Activated CD4-positive, alpha-beta T cell treated with anti-CD3 and anti-CD28 coated beads, Interleukin-10, Interleukin-2, amounts not matched to agents 100 ng/mL and 50 ng/mL, durations not matched to agents 16 hours and 8 hours (primary cell): ENCODE measurements around the gene SPATA3.

ENCODE experiments used
- DNase-seq: peaks from one replicate; pipeline ENCODE4 v3.0.0-alpha.2; 2020

Gene SPATA3

DNA sequence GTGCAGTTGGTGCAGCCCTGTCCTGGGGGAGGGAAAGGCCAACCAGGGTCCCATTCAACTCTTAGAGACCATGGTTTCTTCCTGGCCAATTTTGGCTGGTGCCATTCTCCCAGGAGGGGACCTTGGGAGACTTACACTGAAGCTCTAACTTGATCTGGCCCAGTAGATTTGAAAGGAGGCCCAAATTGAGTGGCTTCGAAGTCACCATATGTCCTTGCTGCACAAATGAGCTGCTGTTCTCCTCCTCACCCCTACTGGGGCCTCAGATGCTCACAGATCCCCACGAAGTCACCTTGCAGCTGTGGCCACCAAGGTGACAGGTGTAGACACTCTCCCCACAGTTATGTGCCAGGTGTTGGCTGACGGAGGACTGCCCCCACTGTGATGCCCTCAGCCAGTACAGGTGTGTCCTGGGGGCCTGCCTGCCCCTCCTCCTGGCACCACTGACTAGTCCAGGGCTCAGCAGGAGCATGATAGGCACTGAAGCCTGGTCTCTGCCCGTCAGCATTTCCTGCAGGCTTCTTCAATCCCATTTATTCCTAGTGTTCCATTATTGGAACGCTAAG lies 36.7 kb downstream of the SPATA3 start:
- no peak for DNase-seq

DNA sequence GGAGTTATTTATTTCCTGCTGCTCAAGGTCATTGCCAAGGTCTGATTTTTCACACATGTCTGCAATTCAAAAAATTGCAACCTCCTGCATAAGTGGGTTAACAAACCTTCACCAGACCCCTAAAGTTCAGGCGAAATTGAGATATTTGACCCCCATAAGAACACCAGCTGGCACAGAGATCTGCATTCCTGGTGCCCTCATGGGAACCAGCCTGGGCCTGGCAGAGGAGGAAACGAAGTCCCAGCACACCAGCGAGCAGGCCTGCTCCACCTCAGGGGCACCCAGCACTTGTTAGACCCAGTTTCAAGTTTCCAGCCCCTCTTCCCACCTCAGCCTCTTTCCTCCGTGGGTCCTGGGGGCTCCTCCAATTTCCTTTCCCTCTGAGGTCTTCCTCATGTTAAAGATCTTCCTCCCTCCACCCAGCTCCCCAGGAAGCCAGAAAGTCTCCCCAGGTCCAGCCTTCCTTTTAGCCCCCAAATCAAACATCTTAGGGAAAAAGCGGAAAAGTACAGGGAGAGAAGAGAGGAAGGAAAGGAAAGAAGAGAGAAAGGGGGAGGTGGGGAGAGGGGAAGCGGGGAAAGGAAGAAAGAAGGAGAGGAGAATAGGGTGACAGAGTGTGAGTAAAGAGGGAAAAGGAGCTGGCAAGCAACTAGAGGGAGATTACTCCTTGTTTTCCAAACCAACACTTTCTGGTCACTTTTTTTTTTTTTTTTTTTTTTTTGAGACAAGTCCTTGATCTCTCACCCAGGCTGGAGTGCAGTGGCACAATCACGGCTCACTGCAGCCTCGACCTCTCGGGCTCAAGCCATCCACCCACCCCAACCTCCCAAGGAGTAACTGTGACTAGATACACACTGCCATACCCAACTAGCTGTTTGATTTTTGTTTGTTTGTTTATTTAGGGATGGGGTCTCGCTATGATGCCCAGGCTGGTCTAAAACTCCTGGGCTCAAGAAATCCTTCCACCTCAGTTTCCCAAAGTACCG lies 37.5 kb downstream of the SPATA3 start:
- no peak for DNase-seq

DNA sequence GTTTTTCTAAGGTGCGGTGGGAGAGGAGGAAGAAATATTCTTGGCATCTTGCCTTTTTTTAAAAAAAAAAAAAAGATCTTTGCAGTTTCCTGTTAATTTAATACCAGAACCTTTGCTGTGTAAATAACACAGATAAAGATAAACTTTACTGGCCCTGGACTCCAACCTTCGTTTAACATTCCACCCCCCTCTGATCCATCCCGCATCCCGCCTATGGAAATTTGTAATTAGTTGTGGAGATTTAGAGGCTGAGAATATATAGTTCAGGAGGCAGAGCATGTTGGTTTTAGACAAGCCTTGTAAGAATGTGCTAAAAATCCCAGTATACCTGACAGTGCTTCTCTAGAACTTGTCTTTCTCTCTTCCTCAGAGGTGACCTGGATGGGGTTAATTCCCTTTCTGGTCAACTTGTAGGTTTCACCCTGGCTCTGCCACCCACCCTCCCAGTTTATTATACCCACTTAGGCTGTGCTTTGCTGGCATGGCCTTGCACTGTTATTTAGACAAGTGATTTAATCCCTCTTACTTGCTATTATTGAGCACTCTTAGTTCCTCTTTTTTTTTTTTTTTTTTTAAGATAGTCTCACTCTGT lies 38.5 kb downstream of the SPATA3 start:
- DNase-seq = no peak

DNA sequence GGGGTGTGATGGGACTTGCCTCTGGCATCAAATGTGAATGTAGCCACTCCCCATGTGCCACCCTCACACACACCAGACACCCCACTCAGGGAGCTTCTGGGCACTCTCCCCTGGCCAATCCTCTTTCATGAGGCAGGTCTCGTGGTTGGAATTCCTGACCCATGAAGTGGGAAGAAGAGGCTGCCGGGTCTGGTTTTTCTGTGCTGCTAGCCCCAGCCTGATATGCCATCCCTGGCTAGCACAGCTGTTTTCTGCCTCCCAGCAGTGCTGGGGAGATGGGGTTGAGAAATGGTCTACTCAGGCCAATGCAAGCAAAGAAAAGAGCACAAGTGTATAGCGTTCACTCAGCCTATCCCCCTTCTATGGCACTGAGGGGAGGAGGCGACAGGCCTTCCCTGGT lies 40.2 kb downstream of the SPATA3 start:
- DNase-seq = no peak

DNA sequence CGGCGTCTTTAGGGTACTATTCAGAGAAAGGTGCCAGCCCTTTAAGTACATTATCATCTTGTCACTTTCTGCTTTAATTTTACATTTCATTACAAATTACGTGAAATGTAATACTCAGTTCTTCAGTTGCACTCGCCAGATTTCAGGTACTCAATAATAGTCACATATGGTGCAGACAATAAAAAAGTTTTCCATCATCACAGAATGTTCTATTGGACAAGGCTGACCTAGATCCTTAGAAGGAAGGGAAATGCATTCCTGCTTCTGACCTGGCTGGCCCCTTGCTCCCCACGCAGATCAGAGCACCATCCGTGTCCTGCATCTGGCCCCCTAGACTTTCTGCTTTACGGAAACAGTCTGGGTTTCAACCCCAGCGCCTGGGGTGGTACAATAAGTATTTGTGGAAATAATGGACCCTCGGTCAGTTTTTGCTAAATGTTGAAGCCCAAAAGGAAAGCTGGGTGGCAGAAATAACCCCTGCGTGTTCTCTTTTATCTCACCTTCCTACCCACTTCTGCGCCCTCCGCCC lies 40.7 kb downstream of the SPATA3 start:
- no peak for DNase-seq

DNA sequence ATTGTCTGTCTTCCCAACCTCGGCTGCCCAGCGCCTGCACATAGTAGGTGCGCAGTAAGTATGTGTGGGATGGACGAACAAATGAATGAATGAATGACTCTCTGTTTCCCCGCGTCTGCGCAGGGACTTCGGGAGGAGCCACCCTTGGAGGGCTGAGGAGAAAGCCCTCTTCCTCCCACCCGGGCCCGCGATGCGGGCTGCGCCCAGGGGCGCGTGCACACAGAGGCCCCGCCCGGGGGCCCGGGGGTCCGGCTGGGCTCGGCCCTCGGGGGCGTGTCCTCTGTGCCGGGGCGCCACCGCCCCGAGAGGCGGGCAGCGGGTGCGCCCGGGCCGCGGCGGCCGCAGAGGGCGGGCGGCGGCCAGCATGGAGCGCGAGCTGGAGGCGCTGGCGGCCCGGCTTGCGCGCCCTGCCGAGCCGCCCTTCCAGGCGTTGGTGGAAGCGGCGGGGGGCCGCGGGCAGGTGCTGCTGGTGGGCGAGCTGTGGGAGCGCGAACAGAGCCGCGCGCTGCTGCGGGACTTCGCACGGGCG lies 41.3 kb downstream of the SPATA3 start, which contains the start of gene C2orf72:
Gene C2orf72, plus strand, starts transcription at position 322 of the 529 bp plus-strand sequence. Its CDS starts 43 bp downstream, at position 365.
- DNase-seq = no peak

DNA sequence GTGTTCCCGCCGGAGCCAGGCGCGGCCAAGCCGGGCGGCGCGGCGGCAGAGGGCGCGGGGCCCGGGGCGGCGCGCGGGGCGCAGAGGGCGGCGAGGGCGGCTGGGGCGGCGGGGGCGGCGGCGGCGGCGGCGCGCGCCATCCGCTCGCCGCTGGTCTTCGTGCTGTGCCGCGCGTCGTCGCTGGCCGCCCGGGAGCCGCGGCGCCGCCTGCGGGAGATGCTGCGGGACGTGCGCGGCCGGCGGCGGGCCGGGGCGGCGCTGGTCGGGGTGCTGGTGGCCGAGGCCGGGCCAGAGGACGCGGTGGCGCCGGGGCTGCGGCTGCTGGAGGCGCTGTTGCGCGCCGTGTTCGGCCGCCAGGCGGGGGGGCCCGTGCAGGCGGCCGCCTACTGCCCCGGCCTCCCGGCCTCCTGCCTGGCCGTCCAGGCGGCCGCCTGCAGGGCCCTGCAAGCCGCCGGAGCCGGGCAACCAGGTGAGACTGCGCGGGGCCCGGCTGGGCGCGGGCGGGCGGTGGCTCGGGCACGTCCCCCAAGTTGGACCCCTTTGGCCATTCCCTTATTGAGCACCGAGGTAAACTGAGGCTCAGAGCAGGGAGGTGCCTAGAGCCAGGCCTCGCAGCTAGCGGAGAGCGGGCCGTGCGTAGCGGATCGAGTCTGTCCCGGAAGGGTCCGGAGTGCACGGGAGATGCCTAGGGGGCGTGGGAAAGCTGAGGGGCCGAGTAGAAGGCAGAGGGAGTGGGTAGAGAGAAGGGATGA lies 42.0 kb downstream of the SPATA3 start:
- no peak for DNase-seq

DNA sequence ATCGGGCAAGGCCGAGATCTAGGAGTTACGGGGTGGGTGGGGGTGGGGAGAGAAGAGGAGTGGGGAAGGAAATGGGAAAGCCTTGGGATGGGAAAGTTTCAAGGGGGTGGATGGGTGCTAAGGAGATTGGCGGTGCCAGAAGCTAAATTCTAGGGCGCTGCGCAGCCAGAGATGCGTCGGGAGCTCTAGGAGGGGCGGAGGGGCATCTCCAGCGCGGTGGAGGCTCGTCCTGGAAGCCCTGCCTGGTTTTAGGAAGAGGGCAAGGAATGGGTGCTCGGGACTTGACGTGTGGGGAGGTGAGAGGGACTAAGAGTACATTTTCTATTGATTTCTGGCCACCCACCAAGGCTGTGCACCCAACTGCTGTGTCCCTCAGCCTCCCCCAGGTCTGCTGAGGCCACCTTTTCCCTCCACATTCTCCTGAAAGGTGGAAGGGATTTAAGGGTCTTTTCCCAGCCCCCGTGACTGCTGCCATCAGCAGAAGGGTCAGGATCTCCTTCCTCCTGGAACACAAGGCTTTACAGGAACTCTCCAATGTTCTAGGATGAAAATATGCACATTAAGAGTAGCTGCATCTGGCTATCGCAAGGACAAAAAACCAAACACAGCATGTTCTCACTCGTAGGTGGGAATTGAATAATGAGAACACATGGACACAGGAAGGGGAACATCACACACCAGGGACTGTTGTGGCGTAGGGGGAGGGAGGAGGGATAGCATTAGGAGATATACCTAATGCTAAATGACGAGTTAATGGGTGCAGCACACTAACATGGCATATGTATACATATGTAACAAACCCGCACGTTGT lies 42.8 kb downstream of the SPATA3 start:
- DNase-seq = no peak

DNA sequence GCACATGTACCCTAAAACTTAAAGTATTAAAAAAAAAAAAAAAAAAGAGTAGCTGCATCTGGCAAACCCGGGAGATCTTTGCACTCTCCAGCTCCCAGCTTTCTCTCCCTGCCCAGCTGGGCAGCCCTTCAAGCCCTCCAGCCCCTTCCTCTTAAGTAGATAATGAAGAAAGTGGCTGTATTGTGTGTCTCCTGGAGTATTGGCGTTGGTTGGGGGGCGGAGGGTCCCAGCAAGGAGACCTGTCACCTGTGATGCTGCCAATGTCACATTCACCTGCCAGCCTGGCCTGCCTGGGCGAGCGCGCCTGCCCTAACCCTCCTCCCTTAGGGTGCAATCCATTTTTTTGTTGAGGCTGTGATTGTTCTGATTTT lies 43.4 kb downstream of the SPATA3 start:
- no peak for DNase-seq

DNA sequence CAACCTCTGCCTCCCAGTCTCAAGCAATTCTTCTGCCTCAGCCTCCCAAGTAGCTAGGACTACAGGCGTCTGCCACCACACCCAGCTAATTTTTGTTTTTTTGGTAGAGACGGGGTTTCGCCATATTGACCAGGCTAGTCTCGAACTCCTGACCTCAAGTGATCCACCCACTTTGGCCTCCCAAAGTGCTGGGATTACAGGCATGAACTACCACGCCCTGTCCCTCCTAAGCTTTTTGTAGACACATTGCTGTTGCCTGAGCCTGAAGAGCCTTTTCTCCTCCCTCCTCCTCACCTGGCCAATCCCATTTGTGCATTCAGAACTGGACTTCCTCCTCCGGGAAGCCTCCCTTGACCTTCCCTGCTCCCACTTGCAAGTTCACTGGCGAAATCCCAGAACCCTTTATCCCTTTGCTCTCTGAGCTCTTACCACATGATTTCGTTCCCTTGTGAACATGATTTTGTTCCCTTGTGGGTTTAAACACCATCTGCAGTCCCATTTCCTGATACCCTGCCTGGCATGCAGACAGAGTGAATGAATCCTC lies 44.0 kb downstream of the SPATA3 start:
- no peak for DNase-seq

DNA sequence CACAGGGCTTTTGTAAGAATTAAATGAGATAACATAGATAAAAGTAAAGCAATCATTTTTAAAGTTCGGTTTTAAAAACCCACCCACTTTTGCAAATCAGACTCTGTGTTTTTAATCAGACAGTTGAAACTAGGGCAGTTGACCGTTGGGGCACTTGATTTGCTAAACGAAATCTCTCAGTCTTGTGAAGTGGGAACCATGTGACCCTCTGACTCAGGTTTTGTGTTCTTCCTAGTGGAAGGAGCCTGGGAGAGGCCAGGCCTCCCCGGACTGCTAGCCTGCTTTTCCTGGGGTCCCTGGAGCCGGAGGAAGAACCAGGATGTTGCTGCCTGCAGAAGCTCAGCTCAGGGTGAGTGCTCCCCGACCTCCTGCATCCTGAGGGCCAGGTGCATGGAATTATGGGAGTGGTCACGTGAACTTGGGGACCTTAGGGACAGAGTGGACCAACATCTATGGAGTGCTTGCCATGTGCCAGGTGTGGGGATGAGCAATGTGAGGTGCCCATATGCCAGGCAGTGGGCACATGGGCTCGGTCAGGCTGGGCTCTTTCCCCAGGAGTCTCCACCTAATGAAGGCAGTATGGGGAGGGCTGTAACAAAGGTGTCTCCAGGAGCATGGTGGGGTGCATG lies 45.3 kb downstream of the SPATA3 start:
- DNase-seq = no peak

DNA sequence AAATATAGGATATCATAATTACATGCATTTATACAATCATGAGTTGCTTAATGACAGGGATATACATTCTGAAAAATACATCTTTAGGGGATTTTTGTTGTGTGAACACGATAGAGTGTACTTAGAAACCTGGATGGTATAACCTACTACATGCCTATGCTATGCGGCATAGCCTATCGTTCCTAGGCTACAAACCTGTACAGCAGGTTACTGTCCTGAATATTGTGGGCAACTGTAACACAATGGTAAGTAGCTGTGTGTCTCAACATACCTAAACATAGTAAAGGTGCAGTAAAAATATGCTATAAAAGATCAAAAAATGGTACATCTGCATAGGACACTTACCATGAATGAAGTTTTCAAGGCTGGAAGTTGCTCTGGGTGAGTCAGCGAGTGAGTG lies 47.9 kb downstream of the SPATA3 start:
- no peak for DNase-seq

DNA sequence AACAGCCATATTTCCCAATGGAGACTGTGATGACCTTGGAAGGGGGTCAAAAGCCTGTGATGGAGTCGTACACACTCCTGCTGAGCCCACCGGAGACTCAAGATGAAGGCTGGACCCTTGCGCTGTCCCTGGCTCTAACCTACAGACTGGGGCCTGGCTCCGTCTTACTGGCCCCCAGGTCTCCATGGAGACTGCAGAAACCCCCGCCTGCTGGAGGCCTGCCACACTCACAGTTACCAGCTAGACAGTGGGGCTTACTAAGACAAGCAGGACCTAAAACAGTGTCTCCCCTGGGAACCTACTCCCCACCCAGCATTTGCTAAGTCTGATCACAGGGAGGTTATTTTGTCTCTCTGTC lies 51.0 kb downstream of the SPATA3 start:
- no peak for DNase-seq

DNA sequence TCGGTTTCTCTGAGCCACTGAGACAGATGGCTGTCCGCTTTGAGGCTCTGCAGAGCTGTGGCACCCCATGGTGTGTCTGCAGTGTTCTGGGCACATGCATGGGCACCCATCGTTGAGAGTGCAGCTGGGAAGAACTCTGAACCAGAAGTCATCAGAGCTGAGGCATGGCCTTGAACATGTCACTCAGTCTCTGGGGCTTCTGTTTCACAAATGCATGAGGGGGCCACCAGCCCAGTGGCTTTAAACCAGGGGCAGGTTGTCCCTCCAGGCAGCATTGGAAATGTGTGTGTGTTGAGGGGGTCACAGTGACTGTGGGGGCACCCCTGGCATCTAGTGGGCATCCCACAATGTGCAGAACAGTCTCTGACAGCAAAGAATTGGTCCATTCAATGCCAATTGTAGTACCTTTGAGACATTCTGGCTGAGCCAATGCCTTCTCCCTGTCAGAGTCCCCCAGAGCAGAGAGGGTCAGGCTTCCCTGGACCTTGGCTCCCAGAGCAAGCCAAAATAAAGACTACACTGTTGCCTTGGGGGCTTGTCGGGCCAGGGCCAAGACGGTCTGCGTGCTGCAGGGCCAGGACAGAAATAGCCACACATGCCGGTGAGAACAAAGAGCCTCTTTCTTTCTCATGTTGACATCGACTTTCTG lies 51.5 kb downstream of the SPATA3 start:
- no peak for DNase-seq

DNA sequence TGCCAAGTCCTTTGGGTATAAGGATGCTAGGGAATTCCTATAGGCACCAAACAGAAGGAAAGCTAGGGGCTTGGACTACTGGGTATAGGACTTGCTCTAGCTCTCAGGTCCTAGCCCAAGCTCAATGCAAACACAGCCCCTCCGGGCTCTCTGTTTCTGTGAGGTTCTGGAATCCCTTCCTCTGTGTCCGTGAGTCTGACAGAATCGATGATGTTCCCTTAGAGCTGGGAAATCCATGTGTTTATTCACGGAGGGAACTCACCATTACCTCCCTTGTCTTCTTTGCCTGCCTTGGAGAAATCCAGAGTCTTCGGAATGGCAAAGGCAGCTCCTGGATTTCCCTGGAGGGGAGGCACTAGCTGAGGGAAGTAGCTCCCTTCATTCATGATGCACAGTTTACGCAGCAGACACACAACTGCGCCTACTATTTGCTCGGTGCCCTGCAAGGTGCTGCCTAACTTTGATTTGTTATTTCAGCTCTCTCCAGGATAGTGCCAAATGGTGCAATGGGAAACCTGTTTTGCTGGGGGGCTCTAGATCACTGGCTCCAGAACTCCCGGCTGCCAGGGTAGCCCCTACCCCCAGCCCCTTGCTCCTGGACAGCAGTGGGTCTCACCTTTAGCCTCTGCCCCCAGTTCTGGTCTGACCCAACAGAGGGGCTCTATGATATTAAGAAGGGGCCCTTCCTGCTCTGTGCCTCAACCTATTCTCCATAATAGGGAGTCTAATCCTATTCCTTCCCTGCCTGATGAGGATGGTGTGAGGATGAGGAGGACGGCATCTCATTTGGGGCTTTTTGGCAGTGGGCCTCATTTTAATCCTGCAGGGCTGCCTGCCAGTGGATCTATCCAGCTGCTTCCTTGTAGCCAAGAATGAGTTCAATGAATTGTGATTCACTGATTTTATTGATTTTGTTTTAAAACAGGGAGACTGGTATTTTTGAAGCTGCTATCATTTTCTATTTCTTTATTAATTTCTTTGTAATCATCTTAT lies 52.3 kb downstream of the SPATA3 start:
- DNase-seq = no peak

DNA sequence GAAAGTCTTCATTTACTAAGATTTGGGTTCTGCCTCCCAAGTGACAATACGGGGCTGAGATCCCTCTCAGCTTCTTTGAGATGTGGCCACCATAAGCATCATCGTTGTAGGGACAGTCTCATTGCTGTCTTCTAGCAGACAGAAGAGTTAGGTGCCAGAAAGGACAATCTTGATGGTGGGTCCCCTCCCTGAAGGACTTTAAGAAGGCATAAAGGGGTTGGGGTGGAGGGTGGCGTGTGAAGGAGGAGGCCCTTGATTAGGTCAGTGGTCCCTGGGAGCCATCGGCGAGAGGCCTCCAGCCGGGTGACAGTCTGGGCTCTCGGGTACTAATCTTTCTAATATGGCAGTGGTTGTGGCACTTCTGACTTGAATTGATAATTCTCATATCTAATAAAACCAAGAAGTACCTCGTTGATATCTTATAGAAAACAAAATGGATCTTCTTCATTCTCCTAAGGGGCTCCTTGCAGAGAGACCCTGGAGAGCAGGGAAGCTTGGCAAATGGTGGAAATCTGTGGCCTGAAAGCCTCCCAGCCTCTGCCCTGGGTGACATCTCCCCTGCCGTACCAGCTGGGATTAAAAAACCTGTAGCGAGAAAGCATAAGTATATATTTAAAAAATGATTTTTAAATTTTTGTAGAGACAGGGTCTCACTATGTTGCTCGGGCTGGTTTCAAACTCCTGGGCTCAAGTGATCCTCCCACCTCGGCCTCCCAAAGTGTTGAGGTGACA lies 53.5 kb downstream of the SPATA3 start:
- no peak for DNase-seq

DNA sequence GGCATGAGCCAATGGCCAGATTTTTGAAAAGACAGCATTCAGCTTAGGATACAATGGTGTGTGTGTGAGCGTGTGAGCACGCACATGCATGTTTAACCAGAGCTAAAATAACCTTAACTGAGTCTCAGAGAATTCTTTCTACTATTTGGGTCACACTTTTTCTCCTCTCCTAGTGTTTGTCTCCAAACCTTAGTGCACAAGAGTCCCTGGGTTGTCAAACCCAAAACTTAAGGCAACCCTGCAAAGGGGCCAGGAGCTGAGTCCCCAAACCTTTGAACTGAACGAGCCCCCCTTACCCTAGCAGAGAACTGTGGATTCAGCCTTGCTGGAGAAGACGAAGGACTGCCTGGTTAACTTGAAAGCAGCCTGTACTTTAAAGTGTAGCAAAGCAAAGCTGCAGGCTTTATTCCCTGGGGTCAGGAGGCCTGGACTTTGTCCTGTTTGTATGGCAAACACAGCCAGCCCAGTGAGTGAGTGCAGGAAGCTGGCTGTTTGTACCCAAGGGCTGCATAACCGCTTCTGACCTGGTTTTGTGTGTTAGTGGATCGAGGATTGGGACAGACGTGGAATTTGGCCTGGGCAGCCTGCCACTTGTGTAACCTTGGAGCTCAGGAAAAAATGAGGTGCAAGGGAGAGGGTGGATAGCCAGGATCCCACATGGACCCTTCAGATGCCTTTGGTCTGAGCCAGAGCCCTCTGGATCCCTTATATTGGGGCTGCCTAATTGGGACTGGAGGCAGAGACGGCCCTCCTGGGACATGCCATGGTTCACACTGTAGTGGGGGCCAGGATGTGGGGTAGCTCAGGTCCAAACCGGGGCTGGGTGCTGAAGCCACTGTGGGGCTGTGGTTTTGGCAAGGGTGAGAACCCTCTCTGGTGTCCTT lies 54.3 kb downstream of the SPATA3 start:
- no peak for DNase-seq
